Effector memory CD4-positive, alpha-beta T cell (primary cell): ENCODE measurements around the gene AHNAK2.
A peak's percentile ranks its signal among the peaks of the same experiment; 100 is the strongest.

Source experiments
- DNase-seq, 3 donors: peaks; one replicate each; pipeline ENCODE4 v3.0.0-alpha.2; 2020
- H3K27ac ChIP-seq: 2 replicates; pipeline ENCODE4 v1.7.0; 2013; ENCODE audit warnings: mild to moderate bottlenecking, low read length, moderate library complexity; ENCODE audit not compliant: insufficient read depth, poor library complexity, severe bottlenecking
- H3K27me3 ChIP-seq: replicated peaks from 2 replicates; pipeline ENCODE4 v1.7.0; 2013; ENCODE audit warnings: mild to moderate bottlenecking, low read length; ENCODE audit not compliant: insufficient read depth, control insufficient read depth, poor library complexity, severe bottlenecking
- H3K36me3 ChIP-seq: 2 replicates; pipeline ENCODE4 v1.7.0; 2013; ENCODE audit warnings: mild to moderate bottlenecking, low read length, moderate library complexity; ENCODE audit not compliant: control insufficient read depth, insufficient read depth
- H3K4me1 ChIP-seq: 2 replicates; pipeline ENCODE4 v1.7.0; 2013; ENCODE audit warnings: low read length, mild to moderate bottlenecking; ENCODE audit not compliant: control insufficient read depth, insufficient read depth, poor library complexity, severe bottlenecking
- H3K4me3 ChIP-seq: 2 replicates; pipeline ENCODE4 v1.7.0; 2013; ENCODE audit warnings: low read length, low read depth, mild to moderate bottlenecking; ENCODE audit not compliant: insufficient read depth, poor library complexity, severe bottlenecking
- H3K9me3 ChIP-seq: 2 replicates; pipeline ENCODE4 v1.7.0; 2013; ENCODE audit warnings: mild to moderate bottlenecking, low read length, moderate library complexity; ENCODE audit not compliant: control insufficient read depth

The AHNAK2 gene

GRCh38 chr14:105020815-105021655 lies 42.9 kb upstream of the AHNAK2 start, which contains the start of gene CDCA4:
CDCA4 (minus strand) TSS chr14:105021083; CDS start chr14:105011929, 9,154 bp downstream.
- Histone ChIP-seq H3K4me3 (peak within 1 kb of the TSS; percentile 65), H3K27me3 (no peaks in the 10 kb centered on the region), H3K4me1 (peaks cover 24% of the 10 kb centered on the region), H3K36me3 (no peaks in the 10 kb centered on the region), H3K9me3 (no peaks in the 10 kb centered on the region), H3K27ac (peak within 1 kb of the TSS; percentile 83)
- peak; percentile 95 to 98 (median 96) for DNase-seq

GRCh38 chr14:105019861-105020814 lies 42.0 kb upstream of the AHNAK2 start:
- peak; percentile 64 to 65 (median 64) for DNase-seq
- peaks cover 24% of the 10 kb centered on the region for H3K4me1 ChIP-seq
- H3K9me3 ChIP-seq, result no peaks in the 10 kb centered on the region
- peak overlapping the region; percentile 83 for H3K27ac ChIP-seq
- H3K27me3 ChIP-seq, result no peaks in the 10 kb centered on the region
- H3K4me3 ChIP-seq, result peak overlapping the region; percentile 65
- no peaks in the 10 kb centered on the region for H3K36me3 ChIP-seq

GRCh38 chr14:105018414-105018813 lies 40.2 kb upstream of the AHNAK2 start:
- Histone ChIP-seq H3K4me1 (peaks cover 29% of the 10 kb centered on the region), H3K9me3 (no peaks in the 10 kb centered on the region), H3K4me3 (no peak overlapping the region), H3K36me3 (no peaks in the 10 kb centered on the region), H3K27me3 (no peaks in the 10 kb centered on the region), H3K27ac (no peak overlapping the region)
- no peak for DNase-seq

- Histone ChIP-seq H3K9me3 (no peaks in the 10 kb centered on the region), H3K27ac (peak overlapping the region; percentile 16), H3K27me3 (no peaks in the 10 kb centered on the region), H3K4me1 (peaks cover 21% of the 10 kb centered on the region), H3K4me3 (no peak overlapping the region), H3K36me3 (peaks cover 8% of the 10 kb centered on the region)
- DNase-seq, result no peak
Observed at GRCh38 chr14:105015905-105016304, 37.7 kb upstream of the AHNAK2 start.

GRCh38 chr14:105015242-105015641 lies 37.1 kb upstream of the AHNAK2 start:
- Histone ChIP-seq H3K36me3 (peaks cover 14% of the 10 kb centered on the region), H3K9me3 (no peaks in the 10 kb centered on the region), H3K4me1 (peaks cover 18% of the 10 kb centered on the region), H3K4me3 (no peak overlapping the region), H3K27me3 (no peaks in the 10 kb centered on the region), H3K27ac (peak overlapping the region; percentile 24)
- DNase-seq, result peak in 1 of 3 donors; percentile 17

GRCh38 chr14:105014631-105015030 lies 36.5 kb upstream of the AHNAK2 start:
- no peak for DNase-seq
- no peaks in the 10 kb centered on the region for H3K27me3 ChIP-seq
- peaks cover 20% of the 10 kb centered on the region for H3K36me3 ChIP-seq
- H3K4me1 ChIP-seq, result peaks cover 14% of the 10 kb centered on the region
- H3K27ac ChIP-seq, result peak overlapping the region; percentile 24
- H3K9me3 ChIP-seq, result no peaks in the 10 kb centered on the region
- no peak overlapping the region for H3K4me3 ChIP-seq

GRCh38 chr14:105014032-105014431 lies 35.9 kb upstream of the AHNAK2 start:
- peaks cover 14% of the 10 kb centered on the region for H3K4me1 ChIP-seq

GRCh38 chr14:105013150-105013785 lies 35.1 kb upstream of the AHNAK2 start:
- peaks cover 9% of the 10 kb centered on the region for H3K4me1 ChIP-seq
- H3K36me3 ChIP-seq, result peaks cover 26% of the 10 kb centered on the region
- no peaks in the 10 kb centered on the region for H3K27me3 ChIP-seq
- H3K4me3 ChIP-seq, result no peak overlapping the region
- no peaks in the 10 kb centered on the region for H3K9me3 ChIP-seq
- DNase-seq, result no peak
- H3K27ac ChIP-seq, result no peak overlapping the region

More at GRCh38 chr14:105014032-105014431, 35.9 kb upstream of the AHNAK2 start:
- Histone ChIP-seq H3K9me3 (no peaks in the 10 kb centered on the region), H3K27ac (no peak overlapping the region), H3K4me3 (no peak overlapping the region), H3K27me3 (no peaks in the 10 kb centered on the region), H3K36me3 (peaks cover 26% of the 10 kb centered on the region)
- DNase-seq, result no peak

- peaks cover 26% of the 10 kb centered on the region for H3K36me3 ChIP-seq
- H3K27me3 ChIP-seq, result no peaks in the 10 kb centered on the region
- peaks cover 9% of the 10 kb centered on the region for H3K4me1 ChIP-seq
- no peak overlapping the region for H3K27ac ChIP-seq
- no peak overlapping the region for H3K4me3 ChIP-seq
- no peaks in the 10 kb centered on the region for H3K9me3 ChIP-seq
- no peak for DNase-seq
Observed at GRCh38 chr14:105012171-105012985, 34.2 kb upstream of the AHNAK2 start.
